ENCODE results near the gene ABCB6. TPM values are rescaled to one million over a fixed set of nuclear protein-coding genes. Genes with fewer than 3 reads are reported as not detected.

ABCB6 gene
- total RNA-seq, 3 donors from 2014 or later = 14.5 to 26.9 (median 18.9) TPM

DNA sequence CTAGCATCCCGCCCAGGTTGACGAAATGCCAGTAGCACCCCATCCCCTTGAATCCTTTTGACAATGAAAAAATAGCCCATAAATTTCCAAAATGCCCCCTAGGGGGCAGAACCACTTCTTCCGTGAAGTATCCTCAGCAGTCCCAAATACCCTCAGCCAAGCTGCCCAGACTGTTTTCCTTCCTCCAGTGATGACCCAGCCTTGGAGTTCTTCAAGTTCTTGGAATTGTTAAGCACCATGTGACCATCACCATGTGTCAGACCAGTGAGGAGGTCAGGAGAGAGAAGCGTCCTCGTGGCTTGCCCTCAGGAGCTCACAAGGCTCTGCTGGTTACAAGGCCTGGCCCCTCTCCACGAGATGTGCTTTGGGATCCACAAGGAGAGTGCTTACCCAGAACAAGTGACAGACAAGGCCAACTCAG, 47.5 kb downstream of the ABCB6 start:
- Histone ChIP-seq H3K4me1 (peaks cover 0 to 9% of the 10 kb centered on the region in 2 donors), H3K36me3 (no peaks in the 10 kb centered on the region), H3K4me3 (no peak overlapping the region), H3K27me3 (no peaks in the 10 kb centered on the region), H3K27ac (peak overlapping the region; percentile 71 to 78), H3K9me3 (no peaks in the 10 kb centered on the region)
- TF ChIP-seq POLR2A (IDR thresholded peaks at IDR 0.05) (no peak), POLR2AphosphoS5 (IDR thresholded peaks at IDR 0.05) (peak in 2 of 3 donors; percentile 45)
- TF ChIP-seq, protein P1, sequence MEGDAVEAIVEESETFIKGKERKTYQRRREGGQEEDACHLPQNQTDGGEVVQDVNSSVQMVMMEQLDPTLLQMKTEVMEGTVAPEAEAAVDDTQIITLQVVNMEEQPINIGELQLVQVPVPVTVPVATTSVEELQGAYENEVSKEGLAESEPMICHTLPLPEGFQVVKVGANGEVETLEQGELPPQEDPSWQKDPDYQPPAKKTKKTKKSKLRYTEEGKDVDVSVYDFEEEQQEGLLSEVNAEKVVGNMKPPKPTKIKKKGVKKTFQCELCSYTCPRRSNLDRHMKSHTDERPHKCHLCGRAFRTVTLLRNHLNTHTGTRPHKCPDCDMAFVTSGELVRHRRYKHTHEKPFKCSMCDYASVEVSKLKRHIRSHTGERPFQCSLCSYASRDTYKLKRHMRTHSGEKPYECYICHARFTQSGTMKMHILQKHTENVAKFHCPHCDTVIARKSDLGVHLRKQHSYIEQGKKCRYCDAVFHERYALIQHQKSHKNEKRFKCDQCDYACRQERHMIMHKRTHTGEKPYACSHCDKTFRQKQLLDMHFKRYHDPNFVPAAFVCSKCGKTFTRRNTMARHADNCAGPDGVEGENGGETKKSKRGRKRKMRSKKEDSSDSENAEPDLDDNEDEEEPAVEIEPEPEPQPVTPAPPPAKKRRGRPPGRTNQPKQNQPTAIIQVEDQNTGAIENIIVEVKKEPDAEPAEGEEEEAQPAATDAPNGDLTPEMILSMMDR (IDR thresholded peaks at IDR 0.05) = peak; percentile 68 to 73 (median 72)
- peak in 1 of 2 donors; percentile 57 for DNase-seq (ENCODE audit: low spot score in 2 of 2)
- intact Hi-C loops (cut with DNase I; ENCODE audit: low total_unique reads) = loop anchor here (10.0 kb wide), 1 partner anchor 514 kb away; no protein-coding TSS in a partner anchor

DNA sequence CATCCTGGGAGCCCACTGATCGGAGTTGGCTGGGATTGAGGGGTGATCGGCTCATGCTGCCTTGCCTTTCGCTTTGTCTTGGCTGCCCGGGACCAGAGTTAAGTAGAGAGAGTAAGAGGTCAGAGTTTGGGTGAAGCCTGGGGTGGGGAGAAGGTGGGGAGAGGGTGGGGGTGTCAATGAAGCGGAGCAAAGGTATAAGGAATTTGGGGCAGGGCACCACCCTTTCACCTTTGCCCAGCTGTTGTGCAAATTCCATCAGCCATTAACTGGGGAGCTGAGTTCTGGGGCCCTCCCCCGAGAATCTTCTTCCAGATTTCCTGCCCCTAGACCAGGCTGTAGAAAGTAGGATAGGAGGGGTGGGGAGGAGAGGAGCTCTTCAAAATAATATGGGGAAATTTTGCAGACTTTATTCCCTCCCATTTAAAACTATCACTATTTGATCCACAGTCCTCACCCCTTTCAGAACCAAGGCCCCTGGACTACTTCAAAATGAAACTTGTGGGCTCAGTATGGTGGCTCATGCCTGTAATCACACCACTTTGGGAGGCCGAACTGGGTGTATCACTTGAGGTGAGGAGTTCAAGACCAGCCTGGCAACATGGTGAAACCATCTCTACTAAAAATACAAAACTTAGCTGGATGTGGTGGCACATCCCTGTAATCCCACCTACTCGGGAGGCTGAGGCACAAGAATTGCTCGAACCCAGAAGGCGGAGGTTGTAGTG, 48.7 kb downstream of the ABCB6 start, which contains the start of gene SLC23A3:
TSS of gene SLC23A3 (minus strand) at position 100 of the 725 bp plus-strand sequence. CDS start at position 55, 45 bp downstream.
- intact Hi-C loops (cut with DNase I; ENCODE audit: low total_unique reads) = loop anchor here (10.0 kb wide), 1 partner anchor 515 kb away; no protein-coding TSS in a partner anchor
- Histone ChIP-seq H3K27ac (peak within 1 kb of the TSS in 1 of 2 donors; percentile 71), H3K36me3 (no peaks in the 10 kb centered on the region), H3K4me1 (no peaks in the 10 kb centered on the region), H3K27me3 (no peaks in the 10 kb centered on the region), H3K4me3 (no peak within 1 kb of the TSS), H3K9me3 (no peaks in the 10 kb centered on the region)
- DNase-seq (ENCODE audit: low spot score in 2 of 2) = no peak
- no peak for TF ChIP-seq POLR2AphosphoS5 (IDR thresholded peaks at IDR 0.05)
- no peak for TF ChIP-seq POLR2A (IDR thresholded peaks at IDR 0.05)
- TF ChIP-seq, protein P1 (IDR thresholded peaks at IDR 0.05) = no peak

DNA sequence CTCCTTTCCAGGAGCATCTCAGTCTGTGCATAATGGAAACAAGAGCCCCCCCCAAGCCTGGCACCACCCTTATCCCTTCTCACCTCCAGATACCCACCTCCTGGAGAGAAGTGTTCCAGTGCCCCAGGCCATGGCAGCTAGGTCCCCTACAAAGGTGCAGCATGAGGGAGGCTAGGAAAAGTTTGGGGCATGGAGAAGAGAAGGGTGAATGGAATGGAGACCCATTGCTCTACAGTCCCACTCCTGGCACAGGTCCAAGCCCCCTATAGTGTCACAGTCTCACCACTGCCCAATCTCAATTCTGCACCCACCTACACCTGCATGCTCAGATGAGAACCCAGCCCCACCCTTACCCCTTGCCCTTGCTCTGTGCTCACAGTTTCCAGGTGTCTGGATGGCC, 49.8 kb downstream of the ABCB6 start:
- no peaks in the 10 kb centered on the region for H3K9me3 ChIP-seq
- H3K27ac ChIP-seq = no peak overlapping the region
- no peak overlapping the region for H3K4me3 ChIP-seq
- intact Hi-C loops (cut with DNase I; ENCODE audit: low total_unique reads) = no loop called here
- H3K4me1 ChIP-seq = no peaks in the 10 kb centered on the region
- H3K36me3 ChIP-seq = no peaks in the 10 kb centered on the region
- DNase-seq (ENCODE audit: low spot score in 2 of 2) = no peak
- no peaks in the 10 kb centered on the region for H3K27me3 ChIP-seq
- TF ChIP-seq POLR2A (IDR thresholded peaks at IDR 0.05) (no peak), POLR2AphosphoS5 (IDR thresholded peaks at IDR 0.05) (no peak)
- TF ChIP-seq, protein P1 (IDR thresholded peaks at IDR 0.05) = no peak

DNA sequence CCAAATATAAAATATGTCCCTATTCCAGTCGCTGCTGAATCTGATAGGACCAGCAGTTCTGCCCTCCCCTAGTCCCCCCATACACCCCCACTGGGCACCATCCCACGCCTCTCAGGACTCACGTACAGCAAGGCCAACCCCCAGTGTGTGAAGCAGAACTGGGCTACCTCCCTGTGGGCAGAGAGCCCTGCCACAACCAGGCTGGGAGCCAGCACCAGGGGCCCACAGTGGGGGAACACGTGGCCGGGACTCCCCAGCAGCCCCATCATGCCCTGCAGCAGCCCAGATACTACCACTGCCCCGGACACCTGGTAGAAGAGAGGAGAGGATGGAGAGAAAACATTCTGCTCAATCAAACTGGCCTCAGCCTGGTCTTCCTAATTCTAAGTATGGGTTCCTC, 50.2 kb downstream of the ABCB6 start:
- intact Hi-C loops (cut with DNase I; ENCODE audit: low total_unique reads) = no loop called here
- H3K36me3 ChIP-seq = no peaks in the 10 kb centered on the region
- H3K9me3 ChIP-seq = no peaks in the 10 kb centered on the region
- no peak overlapping the region for H3K4me3 ChIP-seq
- no peaks in the 10 kb centered on the region for H3K27me3 ChIP-seq
- TF ChIP-seq, protein P1 (IDR thresholded peaks at IDR 0.05) = no peak
- TF ChIP-seq POLR2A (IDR thresholded peaks at IDR 0.05) (no peak), POLR2AphosphoS5 (IDR thresholded peaks at IDR 0.05) (no peak)
- H3K4me1 ChIP-seq = no peaks in the 10 kb centered on the region
- H3K27ac ChIP-seq = no peak overlapping the region
- DNase-seq (ENCODE audit: low spot score in 2 of 2) = no peak

DNA sequence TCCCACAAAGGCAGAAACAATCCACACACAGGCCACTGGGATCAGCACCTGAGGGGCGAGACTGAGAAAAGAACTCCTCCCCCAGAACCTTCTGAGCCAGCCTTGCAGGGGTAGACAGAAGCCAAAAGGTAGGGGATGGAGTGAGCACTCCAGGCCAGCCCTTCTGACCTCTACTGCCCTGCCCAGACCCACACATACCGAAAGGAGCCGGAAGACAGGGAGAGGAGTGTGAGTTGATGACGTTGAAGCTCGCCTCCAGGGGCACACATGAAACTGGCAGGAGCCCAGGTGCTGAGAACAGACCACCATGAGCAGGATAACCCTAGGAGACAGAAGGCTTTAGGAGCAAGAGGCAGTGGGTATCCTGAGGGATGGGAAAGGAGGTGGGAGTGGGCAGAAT, 50.8 kb downstream of the ABCB6 start:
- Histone ChIP-seq H3K27ac (no peak overlapping the region), H3K4me3 (no peak overlapping the region), H3K9me3 (no peaks in the 10 kb centered on the region), H3K36me3 (no peaks in the 10 kb centered on the region), H3K27me3 (no peaks in the 10 kb centered on the region), H3K4me1 (no peaks in the 10 kb centered on the region)
- no peak for DNase-seq (ENCODE audit: low spot score in 2 of 2)
- TF ChIP-seq, protein P1 (IDR thresholded peaks at IDR 0.05) = no peak
- TF ChIP-seq POLR2A (IDR thresholded peaks at IDR 0.05) (no peak), POLR2AphosphoS5 (IDR thresholded peaks at IDR 0.05) (no peak)
- intact Hi-C loops (cut with DNase I; ENCODE audit: low total_unique reads) = no loop called here

Measured in breast epithelium (tissue), 4 donors.